Activated CD4-positive, alpha-beta T cell treated with anti-CD3 and anti-CD28 coated beads, Interleukin-2, amount 10 ng/mL, durations not matched to agents 7 days and 5 days (primary cell): Measurements from ENCODE around the gene KCNH4. TPM values are rescaled to one million over a fixed set of nuclear protein-coding genes. Genes with fewer than 3 reads are reported as not detected.
"Not testable (repeated sequence)": the region's sequence is repeated elsewhere in the genome, so short reads cannot be mapped to it uniquely, and the experiment has no call there.

Experiments
- CTCF ChIA-PET: fragments of 350-600 bp; sonication (Branson Sonifier 250); formaldehyde crosslinking; loops from one replicate; lab custom pipeline; 2021; ENCODE audit warnings: antibody characterized with exemption; lab: Charles Lee
- POLR2A ChIA-PET: fragments of 350-600 bp; sonication (Branson Sonifier 250); formaldehyde crosslinking; loops from one replicate; lab custom pipeline; 2021; ENCODE audit warnings: antibody characterized with exemption; lab: Charles Lee
- DNase-seq: peaks from one replicate; pipeline ENCODE4 v3.0.0-alpha.2; 2020
- H3K27ac Mint-ChIP-seq: one replicate; pipeline ENCODE4 v1.8.0; 2021; ENCODE audit warnings: mild to moderate bottlenecking, moderate library complexity, mixed read lengths
- H3K27me3 Mint-ChIP-seq: one replicate; pipeline ENCODE4 v1.8.0; 2021; ENCODE audit warnings: mixed read lengths
- H3K36me3 Mint-ChIP-seq: one replicate; pipeline ENCODE4 v1.8.0; 2021; ENCODE audit warnings: low read depth, mixed read lengths
- H3K4me1 Mint-ChIP-seq: one replicate; pipeline ENCODE4 v1.8.0; 2021; ENCODE audit warnings: mixed read lengths
- H3K4me3 Mint-ChIP-seq: one replicate; pipeline ENCODE4 v1.8.0; 2021; ENCODE audit warnings: mild to moderate bottlenecking, moderate library complexity, mixed read lengths
- H3K9me3 Mint-ChIP-seq: one replicate; pipeline ENCODE4 v1.8.0; 2021; ENCODE audit warnings: mixed read lengths
- total RNA-seq, 2 experiments: library from RNA; stranded (reverse); gene quantifications; one replicate each; pipeline ENCODE4 v1.2.3, GENCODE V29; 2021

Gene KCNH4
- total RNA-seq, 2 experiments from 2014 or later = 0.15 to 0.17 TPM

DNA sequence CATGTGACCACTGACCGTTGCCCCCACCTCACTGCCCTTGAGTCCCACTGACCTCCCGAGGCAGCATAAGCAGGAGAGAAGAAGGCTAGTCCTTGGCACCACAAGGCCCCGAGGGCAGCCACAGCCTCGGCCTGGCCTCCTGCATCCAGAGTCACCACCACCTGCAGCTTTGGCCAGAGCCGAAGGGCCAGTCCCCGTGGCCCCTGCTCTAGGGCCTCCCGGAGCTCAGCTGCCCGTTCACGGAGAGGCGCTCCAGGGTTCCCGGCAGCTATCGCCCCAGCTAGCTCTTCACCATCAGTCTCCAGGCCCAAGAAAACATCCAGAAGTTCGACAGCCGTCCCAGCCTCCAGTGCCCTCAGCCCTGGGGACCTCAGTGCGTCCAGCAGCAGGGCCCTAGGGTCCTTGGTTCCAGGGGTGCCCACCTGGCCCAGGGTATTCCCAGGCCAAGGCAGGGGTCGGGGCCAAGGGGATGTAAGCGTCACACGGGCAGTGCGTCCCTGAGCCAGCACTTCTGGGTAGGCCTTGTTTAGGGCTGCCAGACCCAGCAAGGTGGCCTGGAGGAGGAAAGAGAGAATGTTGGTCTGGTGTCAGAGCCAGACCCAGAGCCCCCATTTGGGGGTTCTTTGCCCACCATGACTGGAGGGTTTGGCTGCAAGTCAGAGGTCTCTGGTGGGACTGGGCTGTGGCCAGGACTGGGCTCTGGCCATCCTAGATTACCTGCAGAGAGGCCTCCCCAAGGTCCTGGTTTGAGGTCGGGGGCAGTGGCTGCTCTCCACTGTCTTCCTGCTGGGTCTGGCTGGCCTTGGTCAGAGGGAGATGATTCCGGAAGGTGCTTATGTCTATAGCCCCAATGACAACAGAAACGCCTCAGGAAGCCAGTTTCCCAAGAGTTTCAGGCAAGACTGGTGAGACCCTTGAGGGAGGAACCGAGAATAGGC lies 11.5 kb upstream of the KCNH4 start:
- CTCF ChIA-PET = interaction anchor here (1.0 to 2.5 kb wide), 3 partner anchors 11 to 12 kb away, joined by 4 to 18 read pairs (median 9); partner anchors contain the start of gene KCNH4

DNA sequence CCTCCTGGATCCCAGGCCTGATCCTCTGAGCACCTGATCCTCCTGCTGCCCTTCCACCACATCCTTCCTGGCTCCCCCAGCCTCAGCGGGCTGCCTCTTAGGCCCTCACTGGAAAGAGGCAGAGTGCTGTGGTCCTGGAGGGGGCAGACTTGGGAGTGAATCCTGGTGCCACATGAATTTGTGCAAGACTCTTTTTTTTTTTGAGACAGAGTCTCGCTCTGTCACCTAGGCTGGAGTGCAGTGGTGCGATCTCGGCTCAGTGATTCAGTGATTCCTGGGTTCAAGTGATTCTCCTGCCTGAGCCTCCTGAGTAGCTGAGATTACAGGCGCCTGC lies 10.3 kb upstream of the KCNH4 start:
- H3K9me3 Mint-ChIP-seq = no peaks in the 10 kb centered on the region
- ChIA-PET POLR2A (no interaction called here), CTCF (interaction anchor here (1.4 to 2.1 kb wide), 2 partner anchors 10 to 50 kb away, joined by 3 to 8 read pairs; partner anchors contain the start of gene KCNH4)
- no peak for DNase-seq
- no peaks in the 10 kb centered on the region for H3K27me3 Mint-ChIP-seq
- H3K36me3 Mint-ChIP-seq = no peaks in the 10 kb centered on the region
- no peak overlapping the region for H3K4me3 Mint-ChIP-seq
- H3K4me1 Mint-ChIP-seq = peaks cover 28% of the 10 kb centered on the region
- H3K27ac Mint-ChIP-seq = no peak overlapping the region

More for the DNA sequence above, 11.5 kb upstream of the KCNH4 start:
- H3K36me3 Mint-ChIP-seq = no peaks in the 10 kb centered on the region
- no peaks in the 10 kb centered on the region for H3K9me3 Mint-ChIP-seq
- peak overlapping the region; percentile 83 for H3K4me3 Mint-ChIP-seq
- no peak for DNase-seq
- POLR2A ChIA-PET = no interaction called here
- no peak overlapping the region for H3K27ac Mint-ChIP-seq
- H3K27me3 Mint-ChIP-seq = no peaks in the 10 kb centered on the region
- peaks cover 28% of the 10 kb centered on the region for H3K4me1 Mint-ChIP-seq

DNA sequence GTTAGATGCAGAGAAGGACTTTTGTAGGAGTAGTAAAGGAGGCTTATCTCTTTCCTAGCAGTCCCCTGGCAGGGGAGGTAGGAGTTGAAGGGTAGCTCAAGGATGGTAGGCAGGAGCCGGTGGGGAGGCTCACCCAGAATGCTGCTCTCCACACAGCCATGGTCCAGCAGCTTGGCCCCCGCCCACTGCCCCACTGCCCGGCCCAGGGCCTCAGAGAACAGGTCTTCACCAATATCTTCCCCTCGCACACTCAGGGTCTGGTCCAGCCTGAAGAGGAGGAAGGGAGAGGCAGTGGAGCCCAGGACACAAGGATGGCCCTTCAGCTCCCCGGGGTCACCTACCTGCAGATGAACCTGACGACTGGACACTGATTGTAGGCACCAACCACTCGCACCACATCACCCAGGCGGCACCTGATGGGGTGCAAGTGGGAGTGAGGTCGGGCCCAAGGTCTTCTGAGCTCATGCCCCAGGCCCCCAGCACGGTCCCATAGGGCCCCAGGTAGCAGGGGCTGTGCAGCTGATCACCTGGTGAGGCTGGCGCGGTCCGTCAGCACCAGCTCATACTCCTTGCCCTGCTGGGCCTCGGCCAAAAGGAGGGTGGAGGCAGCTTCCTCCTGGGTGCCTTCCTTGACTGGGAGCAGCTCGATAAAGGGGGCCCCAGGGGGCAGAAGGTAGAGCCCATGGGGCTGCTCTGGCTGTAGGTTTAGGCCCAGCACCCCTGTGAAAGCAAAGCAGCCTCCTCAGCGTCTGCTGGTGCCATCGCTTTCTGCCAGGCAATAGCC lies 9.7 kb upstream of the KCNH4 start:
- H3K27me3 Mint-ChIP-seq = no peaks in the 10 kb centered on the region
- DNase-seq = no peak
- no peak overlapping the region for H3K27ac Mint-ChIP-seq
- POLR2A ChIA-PET = interaction anchor here (1.0 kb wide), 1 partner anchor 9 kb away, joined by 3 read pairs; no protein-coding TSS in a partner anchor
- H3K9me3 Mint-ChIP-seq = no peaks in the 10 kb centered on the region
- CTCF ChIA-PET = interaction anchor here (0.8 to 2.1 kb wide), 6 partner anchors 10 to 105 kb away, joined by 3 to 8 read pairs (median 3); partner anchors contain the start of gene KCNH4
- H3K36me3 Mint-ChIP-seq = no peaks in the 10 kb centered on the region
- peaks cover 28% of the 10 kb centered on the region for H3K4me1 Mint-ChIP-seq
- H3K4me3 Mint-ChIP-seq = no peak overlapping the region

DNA sequence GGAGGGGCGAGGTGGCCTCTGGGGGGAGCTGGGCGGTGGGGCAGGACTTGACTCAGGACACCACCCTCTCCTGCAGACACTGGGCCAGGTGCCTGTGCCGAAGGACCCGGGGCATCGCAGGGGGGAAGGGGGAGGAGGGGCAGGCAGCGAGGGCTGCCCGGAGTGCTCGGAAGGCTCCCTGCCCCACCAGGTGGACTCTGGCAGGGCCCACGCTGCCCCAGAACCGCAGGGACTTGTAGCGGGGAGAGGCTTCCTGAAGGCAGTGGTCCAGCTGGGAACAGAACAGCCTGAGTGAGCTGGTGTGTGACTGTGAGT lies 8.7 kb upstream of the KCNH4 start:
- Mint-ChIP-seq H3K27ac (no peak overlapping the region), H3K4me3 (no peak overlapping the region), H3K36me3 (no peaks in the 10 kb centered on the region), H3K4me1 (peaks cover 32% of the 10 kb centered on the region), H3K9me3 (no peaks in the 10 kb centered on the region), H3K27me3 (no peaks in the 10 kb centered on the region)
- ChIA-PET POLR2A (interaction anchor here (1.0 kb wide), 1 partner anchor 8 kb away, joined by 3 read pairs; no protein-coding TSS in a partner anchor), CTCF (interaction anchor here (0.9 to 2.1 kb wide), 5 partner anchors 9 to 166 kb away, joined by 3 to 8 read pairs (median 3); partner anchors contain the start of gene KCNH4)
- no peak for DNase-seq

GRCh38 chr17:42188749-42189650 lies 8.1 kb upstream of the KCNH4 start:
- Mint-ChIP-seq H3K27me3 (no peaks in the 10 kb centered on the region), H3K4me1 (peaks cover 33% of the 10 kb centered on the region), H3K4me3 (no peak overlapping the region), H3K36me3 (no peaks in the 10 kb centered on the region), H3K27ac (no peak overlapping the region), H3K9me3 (no peaks in the 10 kb centered on the region)
- ChIA-PET CTCF (interaction anchor here (0.6 to 2.1 kb wide), 8 partner anchors 8 to 165 kb away, joined by 3 to 8 read pairs (median 3); partner anchors contain the start of gene KCNH4), POLR2A (no interaction called here)
- DNase-seq = no peak

GRCh38 chr17:42187833-42188232 lies 6.9 kb upstream of the KCNH4 start:
- H3K36me3 Mint-ChIP-seq = no peaks in the 10 kb centered on the region
- CTCF ChIA-PET = interaction anchor here (0.8 to 1.4 kb wide), 4 partner anchors 24 to 244 kb away, joined by 3 to 7 read pairs (median 4); partner anchors contain the start of gene CAVIN1
- no peak overlapping the region for H3K27ac Mint-ChIP-seq

GRCh38 chr17:42186191-42186590 lies 5.2 kb upstream of the KCNH4 start:
- not testable (repeated sequence) for H3K9me3 Mint-ChIP-seq, H3K36me3 Mint-ChIP-seq, H3K27me3 Mint-ChIP-seq, DNase-seq, H3K4me3 Mint-ChIP-seq
- peaks cover 43% of the 10 kb centered on the region for H3K4me1 Mint-ChIP-seq
- ChIA-PET POLR2A (interaction anchor here (0.8 kb wide), 1 partner anchor 8 kb away, joined by 4 read pairs; the partner anchor contains the start of gene GHDC), CTCF (interaction anchor here (0.9 to 1.2 kb wide), 2 partner anchors 15 to 161 kb away, joined by 3 to 4 read pairs; no protein-coding TSS in a partner anchor)
- H3K27ac Mint-ChIP-seq = peak overlapping the region; percentile 19

More at GRCh38 chr17:42187833-42188232, 6.9 kb upstream of the KCNH4 start:
- H3K9me3 Mint-ChIP-seq = no peaks in the 10 kb centered on the region
- peaks cover 33% of the 10 kb centered on the region for H3K4me1 Mint-ChIP-seq
- no peak overlapping the region for H3K4me3 Mint-ChIP-seq
- no peak for DNase-seq
- H3K27me3 Mint-ChIP-seq = no peaks in the 10 kb centered on the region
- POLR2A ChIA-PET = no interaction called here

GRCh38 chr17:42185621-42185930 lies 4.6 kb upstream of the KCNH4 start:
- ChIA-PET POLR2A (interaction anchor here (0.8 kb wide), 1 partner anchor 9 kb away, joined by 4 read pairs; the partner anchor contains the start of gene GHDC), CTCF (interaction anchor here (0.9 to 1.2 kb wide), 2 partner anchors 14 to 161 kb away, joined by 3 to 4 read pairs; no protein-coding TSS in a partner anchor)
- peaks cover 9% of the 10 kb centered on the region for H3K27me3 Mint-ChIP-seq
- no peak for DNase-seq
- H3K4me3 Mint-ChIP-seq = no peak overlapping the region
- H3K36me3 Mint-ChIP-seq = no peaks in the 10 kb centered on the region
- no peaks in the 10 kb centered on the region for H3K9me3 Mint-ChIP-seq
- no peak overlapping the region for H3K27ac Mint-ChIP-seq
- H3K4me1 Mint-ChIP-seq = peaks cover 44% of the 10 kb centered on the region

DNA sequence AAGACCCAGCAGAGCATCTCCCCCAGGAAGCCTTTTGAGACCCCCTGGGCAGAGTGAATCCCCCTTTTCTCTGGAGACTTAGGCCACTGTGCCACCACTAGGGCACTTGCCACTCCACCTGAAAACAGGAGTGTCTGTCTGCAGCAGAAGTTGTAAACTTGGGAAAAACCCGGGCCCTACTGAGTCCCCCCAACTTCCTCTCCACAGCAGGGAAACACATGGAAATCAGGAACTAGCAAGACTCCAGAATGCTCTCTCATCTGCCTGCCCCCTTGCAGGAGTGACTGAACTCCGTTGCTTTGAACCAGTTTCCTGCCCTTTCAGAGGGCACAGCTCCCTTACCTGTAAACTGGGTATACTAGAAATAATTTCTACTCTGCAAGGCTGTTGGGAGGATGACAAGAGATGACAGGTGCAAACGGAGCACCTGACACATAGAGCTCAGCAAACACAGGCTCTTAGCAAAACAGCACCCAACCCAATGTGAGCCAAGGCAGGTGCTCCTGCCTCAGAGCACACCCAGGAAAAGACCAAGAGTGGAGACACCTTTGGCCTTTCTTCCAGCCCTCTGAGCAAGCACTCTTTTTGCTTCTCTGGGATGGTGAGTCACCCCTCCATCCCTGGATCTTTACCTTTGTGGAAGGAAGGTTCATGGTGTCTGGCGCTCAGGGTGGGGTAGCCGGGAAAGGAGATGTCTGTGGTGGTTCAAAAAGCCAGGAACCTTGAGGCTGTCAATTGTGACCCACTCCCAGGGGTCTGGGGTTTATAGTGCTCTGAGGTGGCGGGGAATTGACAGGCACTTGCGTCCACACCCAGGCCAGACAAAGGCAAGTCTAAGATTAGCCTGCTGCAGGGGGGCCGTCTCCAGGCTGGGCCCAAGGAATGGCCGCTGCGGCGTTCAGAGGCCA lies 4.0 kb upstream of the KCNH4 start, which contains the start of gene HCRT:
TSS of gene HCRT (minus strand) at position 740 of the 908 bp plus-strand sequence. CDS start at position 653, 87 bp downstream.
- POLR2A ChIA-PET = no interaction called here
- peaks cover 16% of the 10 kb centered on the region for H3K27me3 Mint-ChIP-seq
- DNase-seq = no peak
- CTCF ChIA-PET = interaction anchor here (0.5 to 2.8 kb wide), 11 partner anchors 10 to 270 kb away, joined by 3 to 33 read pairs (median 3); partner anchors contain the start of gene GHDC
- no peaks in the 10 kb centered on the region for H3K9me3 Mint-ChIP-seq
- peak within 1 kb of the TSS; percentile 82 for H3K27ac Mint-ChIP-seq
- H3K4me1 Mint-ChIP-seq = peaks cover 48% of the 10 kb centered on the region
- H3K36me3 Mint-ChIP-seq = no peaks in the 10 kb centered on the region
- H3K4me3 Mint-ChIP-seq = peak within 1 kb of the TSS; percentile 87

DNA sequence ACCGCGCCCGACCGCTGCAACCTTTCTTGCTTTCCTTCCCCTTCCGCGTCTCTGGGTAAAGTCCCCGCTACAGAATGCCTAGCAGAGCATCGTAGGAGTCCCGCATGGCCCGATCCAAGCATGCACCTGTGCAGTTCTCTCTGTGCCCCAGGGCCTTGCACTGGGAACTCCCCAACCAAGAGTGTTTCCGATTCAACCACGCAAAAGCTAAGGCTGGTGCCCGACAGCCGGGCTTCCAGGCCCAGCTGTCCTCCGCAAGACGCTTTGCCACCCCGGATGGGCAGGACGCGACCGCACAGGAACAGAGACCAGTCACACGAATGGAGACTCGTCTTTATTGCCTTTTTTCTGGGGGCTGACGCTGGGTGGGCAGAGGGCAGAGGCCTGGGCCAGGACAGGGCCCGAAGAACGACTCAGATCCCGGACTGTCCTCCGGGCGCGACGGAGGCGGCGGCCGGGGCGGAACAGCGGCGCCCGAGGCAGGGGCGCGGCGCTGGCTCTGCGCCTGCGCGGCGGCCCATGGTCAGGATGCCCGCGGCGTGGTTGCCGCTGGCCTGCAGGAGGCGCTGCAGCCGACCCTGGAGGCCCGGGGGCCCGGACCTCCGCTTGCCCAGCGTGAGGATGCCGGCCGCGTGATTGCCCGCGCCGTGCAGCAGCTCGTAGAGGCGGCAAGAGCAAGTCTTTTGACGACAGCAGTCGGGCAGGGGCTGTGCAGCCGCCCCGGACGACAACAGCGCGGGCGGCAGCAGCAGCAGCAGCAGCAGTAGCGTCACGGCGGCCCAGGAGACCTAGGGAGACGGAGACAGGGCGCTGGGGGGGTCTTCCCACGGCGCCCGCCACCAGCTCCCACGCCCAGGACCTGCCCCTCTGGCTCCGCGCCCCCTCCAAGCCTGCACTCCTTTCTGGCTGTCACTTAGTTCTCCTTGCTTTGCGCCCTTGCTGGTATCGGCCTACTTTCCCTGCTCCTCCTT lies 3.1 kb upstream of the KCNH4 start:
- H3K4me3 Mint-ChIP-seq = peak overlapping the region; percentile 87

More for the DNA sequence above, 3.1 kb upstream of the KCNH4 start:
- Mint-ChIP-seq H3K27ac (peak overlapping the region; percentile 93), H3K36me3 (no peaks in the 10 kb centered on the region), H3K4me1 (peaks cover 49% of the 10 kb centered on the region), H3K9me3 (no peaks in the 10 kb centered on the region), H3K27me3 (peaks cover 23% of the 10 kb centered on the region)
- ChIA-PET POLR2A (no interaction called here), CTCF (interaction anchor here (0.5 to 2.8 kb wide), 17 partner anchors 11 to 271 kb away, joined by 3 to 33 read pairs (median 3); partner anchors contain the start of genes GHDC, KAT2A and NKIRAS2)
- DNase-seq = peak; percentile 71
